ENCODE results near the gene UGCG. TPM values are rescaled to one million over a fixed set of nuclear protein-coding genes. Genes with fewer than 3 reads are reported as not detected.

UGCG gene
- total RNA-seq, 1 experiment from 2014 or later: 23.3 TPM

GRCh38 chr9:111915425-111915758 is 18.8 kb downstream of the UGCG start:
- Histone ChIP-seq H2BK12ac (ENCODE audit: insufficient read length, low read depth, low read length) (no peak overlapping the region), H3K9ac (ENCODE audit: extremely low read depth, insufficient read length, low read length) (no peak overlapping the region), H3K23me2 (ENCODE audit: insufficient read length, low read depth, low read length, poor library complexity, severe bottlenecking) (no peaks in the 10 kb centered on the region), H3K9me3 (ENCODE audit: control insufficient read depth, low read depth, low read length) (no peaks in the 10 kb centered on the region), H4K5ac (ENCODE audit: insufficient read length, low read depth, low read length) (no peak overlapping the region), H3K23ac (ENCODE audit: insufficient read length, low read depth, low read length) (no peak overlapping the region), H3K79me1 (ENCODE audit: insufficient read depth, low read depth, low read length, poor library complexity, severe bottlenecking) (peaks cover 8% of the 10 kb centered on the region), H3K27me3 (ENCODE audit: insufficient read depth, low read length) (no peaks in the 10 kb centered on the region), H3T11ph (ENCODE audit: low read length) (no peak overlapping the region), H4K20me1 (ENCODE audit: control insufficient read depth, insufficient read depth, insufficient read length) (no peaks in the 10 kb centered on the region), H2AFZ (ENCODE audit: low read length) (no peak overlapping the region), H3K4ac (ENCODE audit: low read depth, low read length) (no peak overlapping the region), H2BK5ac (ENCODE audit: insufficient read length, low read length) (no peak overlapping the region), H3K4me1 (ENCODE audit: insufficient read depth, low read length) (no peaks in the 10 kb centered on the region), H2BK15ac (ENCODE audit: low read depth, low read length) (no peak overlapping the region), H3K18ac (ENCODE audit: insufficient read length, low read depth, low read length) (no peak overlapping the region), H3K4me2 (ENCODE audit: insufficient read depth, insufficient read length, low read length) (no peak overlapping the region), H3K27ac (ENCODE audit: insufficient read length, low read depth, low read length) (no peak overlapping the region), H2BK20ac (ENCODE audit: low read depth, low read length, poor library complexity, severe bottlenecking) (no peak overlapping the region), H3K56ac (ENCODE audit: insufficient read length, low read depth, low read length) (no peak overlapping the region), H2AK5ac (ENCODE audit: insufficient read length, low read length) (no peak overlapping the region), H2BK120ac (ENCODE audit: low read depth, low read length, poor library complexity, severe bottlenecking) (no peak overlapping the region), H4K91ac (ENCODE audit: insufficient read length, low read depth, low read length) (no peak overlapping the region), H4K8ac (replicated peaks; ENCODE audit: insufficient read length, low read depth, low read length) (no peak overlapping the region), H3K14ac (ENCODE audit: insufficient read depth, low read length) (no peak overlapping the region), H3K79me2 (ENCODE audit: insufficient read depth, low read length) (peaks cover 9% of the 10 kb centered on the region; the same call in 1 of the 2 replicates)
- Mint-ChIP-seq H3K27ac (no peak overlapping the region), H3K4me1 (no peaks in the 10 kb centered on the region), H3K9me3 (no peaks in the 10 kb centered on the region), H3K36me3 (ENCODE audit: insufficient read depth in 1 of 3, low read depth in 3 of 3) (peaks cover 1 to 27% (median 22%) of the 10 kb centered on the region in 3 experiments; a peak in 6 of 7 replicates), H3K4me3 (no peak overlapping the region), H3K27me3 (ENCODE audit: low read depth) (no peaks in the 10 kb centered on the region)
- no peak for DNase-seq
- no peak for TF ChIP-seq CTCF (conservative IDR thresholded peaks at IDR 0.05)
- no CpG with 5 or more reads among the region's 3 CpGs for WGBS (ENCODE audit: extremely low coverage, insufficient read length, low lambda C conversion rate)

Measured in H9 (cell line).